Activated T-cell treated with anti-CD3 and anti-CD28 coated beads, Interleukin-2, amount 50 U/mL, for 72 hours (primary cell): Measurements from ENCODE around the gene CREB3L2. TPM values are rescaled to one million over a fixed set of nuclear protein-coding genes. Genes with fewer than 3 reads are reported as not detected.

Experiments used
- ATAC-seq, 2 donors: fragments of 150-1000 bp; cut with Tn5 transposase; replicated peaks in 1 of 2; 2 replicates each; pipeline ENCODE4 v1.10.0; 2021; ENCODE audit warnings: moderate library complexity in 2 of 2, mild to moderate bottlenecking in 1 of 2
- DNase-seq, 2 donors: peaks; one replicate each; pipeline ENCODE4 v3.0.0; 2021 to 2022; ENCODE audit warnings: mixed read lengths in 1 of 2
- H3K27ac Mint-ChIP-seq: one replicate; pipeline ENCODE4 v1.8.0; 2022; ENCODE audit warnings: mild to moderate bottlenecking, moderate library complexity, mixed read lengths
- H3K27me3 Mint-ChIP-seq: one replicate; pipeline ENCODE4 v1.8.0; 2022; ENCODE audit warnings: low read depth, mixed read lengths
- H3K36me3 Mint-ChIP-seq, 2 donors: one replicate each; pipeline ENCODE4 v1.8.0; 2022; ENCODE audit warnings: mixed read lengths in 2 of 2, mild to moderate bottlenecking in 1 of 2; ENCODE audit not compliant: insufficient read depth in 2 of 2
- H3K4me1 Mint-ChIP-seq: one replicate; pipeline ENCODE4 v1.8.0; 2022; ENCODE audit warnings: low read depth, mixed read lengths
- H3K4me3 Mint-ChIP-seq, 2 donors: one replicate each; pipeline ENCODE4 v1.8.0; 2022; ENCODE audit warnings: mild to moderate bottlenecking in 2 of 2, mixed read lengths in 2 of 2, moderate library complexity in 2 of 2
- H3K9me3 Mint-ChIP-seq, 2 donors: one replicate each; pipeline ENCODE4 v1.8.0; 2022; ENCODE audit warnings: mixed read lengths in 2 of 2
- total RNA-seq, 2 donors: library from RNA; stranded (reverse); gene quantifications; one replicate each; pipeline ENCODE4 v1.2.3, GENCODE V29; 2022

Gene CREB3L2
- total RNA-seq, 2 donors from 2014 or later = 49.4 to 55.1 TPM

DNA sequence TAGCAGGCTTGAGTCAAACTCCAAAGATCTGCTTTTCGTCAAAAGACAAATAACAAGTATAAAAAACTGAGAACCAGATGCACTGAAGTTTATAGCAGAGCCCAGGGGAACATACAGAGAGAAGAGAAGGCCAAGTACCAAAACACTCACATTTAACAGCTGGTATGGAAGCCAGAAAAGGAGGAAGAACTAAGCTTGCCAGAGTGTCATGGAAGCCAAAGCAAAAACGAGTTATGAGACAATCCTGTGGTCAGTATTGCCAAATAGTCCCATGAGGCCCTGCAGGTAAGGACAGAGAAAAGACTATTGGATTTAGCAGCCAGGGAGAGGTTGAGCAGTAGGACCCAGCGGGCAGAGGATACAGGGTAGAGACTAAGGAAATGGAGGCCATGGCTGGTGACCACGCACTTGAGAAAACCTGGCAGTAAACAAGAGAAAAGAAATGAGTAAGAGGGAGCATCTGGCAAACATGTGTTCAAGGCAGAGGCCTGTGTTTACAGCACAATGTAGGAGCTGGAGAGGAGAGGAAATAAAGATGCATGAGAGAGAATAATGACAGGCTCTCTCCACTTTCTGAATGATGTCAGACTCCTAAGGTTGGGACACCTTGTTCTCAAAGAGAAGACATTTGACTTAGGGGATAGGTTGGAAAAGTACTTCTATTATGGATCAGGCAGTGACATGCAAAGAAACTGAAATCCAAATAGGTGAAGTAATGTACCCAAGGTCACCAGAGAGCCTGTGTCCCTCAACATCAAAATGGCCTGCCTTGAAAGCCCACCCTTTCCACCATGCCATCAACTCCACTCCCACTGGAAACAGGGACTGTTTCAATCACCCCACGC lies 9.1 kb downstream of the CREB3L2 start:
- no peaks in the 10 kb centered on the region for H3K9me3 Mint-ChIP-seq
- H3K36me3 Mint-ChIP-seq = peaks cover 0 to 3% of the 10 kb centered on the region in 2 donors
- peak overlapping the region in 1 of 2 donors; percentile 38 for H3K4me3 Mint-ChIP-seq
- no peaks in the 10 kb centered on the region for H3K27me3 Mint-ChIP-seq
- peak; percentile 37 to 45 for DNase-seq
- peak overlapping the region; percentile 4 for H3K27ac Mint-ChIP-seq
- ATAC-seq = peak; percentile 88 to 96
- H3K4me1 Mint-ChIP-seq = peaks cover 38% of the 10 kb centered on the region

- no peaks in the 10 kb centered on the region for H3K9me3 Mint-ChIP-seq
- H3K4me1 Mint-ChIP-seq = peaks cover 35% of the 10 kb centered on the region
- peak overlapping the region in 1 of 2 donors; percentile 38 for H3K4me3 Mint-ChIP-seq
- ATAC-seq = no peak
- no peak for DNase-seq
- no peaks in the 10 kb centered on the region for H3K27me3 Mint-ChIP-seq
- peak overlapping the region; percentile 4 for H3K27ac Mint-ChIP-seq
- peaks cover 0 to 3% of the 10 kb centered on the region in 2 donors for H3K36me3 Mint-ChIP-seq
These were observed 9.8 kb downstream of the CREB3L2 start for GRCh38 chr7:137992104-137992549.

DNA sequence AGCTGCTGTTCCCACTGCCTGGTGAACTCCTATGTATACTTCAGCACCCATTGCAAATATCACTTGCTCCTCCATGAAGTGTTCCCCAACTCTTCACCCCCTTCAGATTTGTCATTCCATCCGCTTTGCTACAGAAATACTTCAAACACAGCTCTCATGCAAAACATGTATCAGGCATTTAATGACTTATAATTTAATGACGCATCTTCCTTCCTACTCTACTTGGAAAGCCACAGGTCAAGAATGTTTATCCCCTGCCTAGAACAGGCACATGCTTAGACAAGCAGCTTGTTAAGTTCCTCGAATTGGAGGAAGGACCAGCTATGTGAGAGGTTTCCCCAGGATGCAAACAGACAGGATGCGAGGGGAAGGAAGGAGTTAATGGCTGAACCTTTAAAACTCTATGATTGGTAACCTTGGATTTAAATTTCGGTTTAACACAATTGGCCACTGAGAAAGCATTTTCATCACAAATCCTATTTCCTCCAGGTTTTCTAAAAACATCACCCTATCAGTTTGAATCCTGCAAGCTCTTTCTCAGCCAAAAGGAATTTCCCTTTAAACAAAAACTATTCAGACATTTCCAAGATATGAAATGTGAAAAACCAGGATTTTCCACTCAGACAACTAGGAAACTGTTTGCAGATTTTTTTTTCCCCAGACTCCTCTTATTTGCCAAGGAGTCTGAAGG lies 11.5 kb downstream of the CREB3L2 start:
- ATAC-seq (no peak), DNase-seq (no peak)
- H3K27me3 Mint-ChIP-seq = no peaks in the 10 kb centered on the region
- peaks cover 29% of the 10 kb centered on the region for H3K4me1 Mint-ChIP-seq
- H3K4me3 Mint-ChIP-seq = no peak overlapping the region
- no peak overlapping the region for H3K27ac Mint-ChIP-seq
- H3K36me3 Mint-ChIP-seq = no peaks in the 10 kb centered on the region
- H3K9me3 Mint-ChIP-seq = no peaks in the 10 kb centered on the region

- no peaks in the 10 kb centered on the region for H3K9me3 Mint-ChIP-seq
- peaks cover 29% of the 10 kb centered on the region for H3K4me1 Mint-ChIP-seq
- ATAC-seq (no peak), DNase-seq (no peak)
- peaks cover 0 to 4% of the 10 kb centered on the region in 2 donors for H3K36me3 Mint-ChIP-seq
- H3K4me3 Mint-ChIP-seq = no peak overlapping the region
- no peaks in the 10 kb centered on the region for H3K27me3 Mint-ChIP-seq
- no peak overlapping the region for H3K27ac Mint-ChIP-seq
These were observed 12.3 kb downstream of the CREB3L2 start for GRCh38 chr7:137989590-137989989.

DNA sequence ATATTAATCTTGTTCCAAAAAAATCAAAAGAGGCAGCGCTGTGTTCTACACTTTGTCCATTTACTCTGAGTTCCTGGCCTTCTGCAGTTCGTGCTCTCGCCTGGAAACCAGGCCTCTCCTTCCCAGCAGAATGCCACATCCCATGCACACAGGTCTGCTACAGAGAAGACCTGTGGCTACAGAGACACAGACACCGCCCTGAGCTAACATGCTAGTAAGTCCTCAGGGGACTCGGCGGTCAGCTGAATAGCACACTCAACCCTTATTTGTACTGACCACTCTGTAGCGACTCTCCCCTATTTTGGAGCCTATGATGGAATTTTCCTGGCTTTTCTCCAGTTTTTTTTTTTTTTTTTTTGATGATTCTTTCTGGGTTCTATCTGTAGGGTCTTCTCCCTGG lies 12.8 kb downstream of the CREB3L2 start:
- H3K27ac Mint-ChIP-seq = no peak overlapping the region
- H3K4me3 Mint-ChIP-seq = no peak overlapping the region
- H3K36me3 Mint-ChIP-seq = peaks cover 0 to 8% of the 10 kb centered on the region in 2 donors
- DNase-seq (no peak), ATAC-seq (no peak)
- peaks cover 29% of the 10 kb centered on the region for H3K4me1 Mint-ChIP-seq
- H3K27me3 Mint-ChIP-seq = no peaks in the 10 kb centered on the region
- H3K9me3 Mint-ChIP-seq = no peaks in the 10 kb centered on the region

DNA sequence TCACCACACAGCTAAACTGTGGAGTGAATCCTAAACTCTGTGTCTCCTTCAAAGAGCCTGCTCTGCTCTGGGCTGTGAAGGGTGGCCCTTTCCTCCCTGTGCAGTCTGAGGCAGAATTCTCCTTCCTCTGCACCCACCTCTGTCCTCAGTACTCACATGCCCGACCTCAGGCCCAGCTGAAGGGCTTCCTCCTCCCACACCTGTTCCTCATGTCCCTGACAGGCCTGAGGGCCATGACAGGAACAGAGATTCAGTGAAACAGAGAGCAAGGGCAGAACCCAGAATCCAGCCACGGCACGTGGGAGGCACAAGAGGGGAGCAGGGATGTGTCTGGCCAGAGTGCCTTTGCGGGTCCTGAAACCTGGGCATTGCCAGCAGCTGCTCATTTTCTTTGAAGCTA lies 13.9 kb downstream of the CREB3L2 start:
- peaks cover 0 to 1% of the 10 kb centered on the region in 2 donors for H3K9me3 Mint-ChIP-seq
- no peaks in the 10 kb centered on the region for H3K27me3 Mint-ChIP-seq
- H3K27ac Mint-ChIP-seq = no peak overlapping the region
- H3K4me3 Mint-ChIP-seq = no peak overlapping the region
- peaks cover 18% of the 10 kb centered on the region for H3K4me1 Mint-ChIP-seq
- H3K36me3 Mint-ChIP-seq = peaks cover 0 to 12% of the 10 kb centered on the region in 2 donors
- DNase-seq = no peak
- no peak for ATAC-seq

DNA sequence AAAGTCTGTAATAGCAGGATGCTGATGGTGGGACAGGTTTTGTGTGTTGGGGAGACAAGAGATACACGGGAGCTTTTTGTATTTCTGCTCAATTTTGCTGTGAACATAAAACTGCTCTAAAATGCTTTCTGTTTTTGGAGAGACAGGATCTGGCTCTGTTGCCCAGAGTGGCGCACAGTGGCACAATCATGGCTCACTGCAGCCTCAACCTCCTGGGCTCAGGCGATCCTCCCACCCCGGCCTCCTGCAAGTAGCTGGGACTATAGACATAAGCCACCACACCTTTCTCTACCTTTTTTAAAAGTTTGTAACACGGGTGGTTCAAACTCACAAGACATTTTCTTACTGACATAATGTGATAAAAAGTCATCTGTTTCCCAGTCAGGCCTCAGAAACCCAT lies 14.3 kb downstream of the CREB3L2 start:
- H3K4me3 Mint-ChIP-seq = no peak overlapping the region
- H3K4me1 Mint-ChIP-seq = peaks cover 14% of the 10 kb centered on the region
- H3K36me3 Mint-ChIP-seq = peaks cover 2 to 16% of the 10 kb centered on the region in 2 donors
- H3K9me3 Mint-ChIP-seq = peaks cover 2 to 5% of the 10 kb centered on the region in 2 donors
- no peak overlapping the region for H3K27ac Mint-ChIP-seq
- no peaks in the 10 kb centered on the region for H3K27me3 Mint-ChIP-seq
- DNase-seq (no peak), ATAC-seq (no peak)

GRCh38 chr7:137987018-137987349 lies 14.9 kb downstream of the CREB3L2 start:
- peaks cover 5 to 19% of the 10 kb centered on the region in 2 donors for H3K36me3 Mint-ChIP-seq
- peaks cover 8% of the 10 kb centered on the region for H3K4me1 Mint-ChIP-seq
- peaks cover 2 to 5% of the 10 kb centered on the region in 2 donors for H3K9me3 Mint-ChIP-seq
- no peak overlapping the region for H3K27ac Mint-ChIP-seq
- H3K27me3 Mint-ChIP-seq = no peaks in the 10 kb centered on the region
- ATAC-seq (no peak), DNase-seq (no peak)
- H3K4me3 Mint-ChIP-seq = no peak overlapping the region

GRCh38 chr7:137986252-137987017 lies 15.5 kb downstream of the CREB3L2 start:
- no peak for DNase-seq
- Mint-ChIP-seq H3K27me3 (no peaks in the 10 kb centered on the region), H3K27ac (no peak overlapping the region), H3K4me1 (peaks cover 5% of the 10 kb centered on the region), H3K36me3 (peaks cover 5 to 19% of the 10 kb centered on the region in 2 donors), H3K4me3 (no peak overlapping the region), H3K9me3 (peaks cover 2 to 5% of the 10 kb centered on the region in 2 donors)
- no peak for ATAC-seq

DNA sequence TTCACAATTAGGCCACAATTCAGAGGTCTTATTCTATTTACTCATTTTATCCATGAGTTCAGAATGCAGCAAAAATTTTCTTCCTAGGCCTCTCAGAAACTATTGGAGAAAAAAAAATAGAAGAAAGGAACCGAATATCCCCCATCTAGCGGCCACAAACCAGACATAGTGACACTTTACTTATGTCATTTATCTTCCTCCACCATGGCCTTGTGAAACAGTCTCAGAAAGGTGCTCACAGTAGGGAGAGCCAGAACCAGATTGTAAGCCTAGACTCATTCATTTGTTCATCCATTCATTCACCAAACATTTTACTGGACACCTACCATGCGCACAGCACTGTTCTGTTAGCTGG lies 16.0 kb downstream of the CREB3L2 start:
- Mint-ChIP-seq H3K27ac (no peak overlapping the region), H3K27me3 (no peaks in the 10 kb centered on the region), H3K4me1 (peaks cover 9% of the 10 kb centered on the region), H3K36me3 (peaks cover 8 to 23% of the 10 kb centered on the region in 2 donors), H3K9me3 (peaks cover 2 to 5% of the 10 kb centered on the region in 2 donors), H3K4me3 (no peak overlapping the region)
- no peak for DNase-seq
- ATAC-seq = no peak

DNA sequence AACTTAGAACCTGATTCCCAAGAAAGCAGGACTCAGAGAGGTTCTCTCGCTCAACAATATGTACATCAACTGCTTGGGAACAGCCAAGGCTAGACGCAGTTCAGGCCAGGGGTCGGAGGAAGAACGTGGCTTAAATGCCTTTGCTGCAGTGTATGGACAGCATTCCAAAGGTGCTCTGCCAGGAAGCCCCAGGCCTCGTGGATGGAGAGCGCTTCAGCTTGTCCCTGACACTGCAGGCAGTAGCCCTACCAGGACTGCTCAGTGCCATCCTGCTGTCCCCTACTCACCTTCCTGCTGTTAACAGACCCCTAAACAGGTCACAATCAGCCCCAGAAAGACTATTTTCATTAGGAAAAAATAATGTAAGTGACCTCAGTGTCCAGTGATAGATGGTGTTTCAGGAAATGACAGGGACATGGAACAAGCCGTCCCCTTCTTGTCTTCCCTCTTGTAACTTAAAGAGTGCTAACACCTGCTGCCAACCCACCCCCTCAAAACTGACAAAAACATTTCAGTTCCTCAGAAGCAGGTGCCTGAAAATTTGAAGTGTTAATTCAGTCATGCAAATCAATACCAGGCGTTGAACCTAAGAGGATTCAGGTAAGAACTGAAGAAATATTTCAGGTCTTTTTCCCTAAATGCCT lies 16.5 kb downstream of the CREB3L2 start:
- DNase-seq = no peak
- Mint-ChIP-seq H3K36me3 (peaks cover 9 to 23% of the 10 kb centered on the region in 2 donors), H3K27ac (no peak overlapping the region), H3K27me3 (no peaks in the 10 kb centered on the region), H3K9me3 (peaks cover 2 to 5% of the 10 kb centered on the region in 2 donors), H3K4me1 (peaks cover 9% of the 10 kb centered on the region), H3K4me3 (no peak overlapping the region)
- ATAC-seq = no peak

- no peak for ATAC-seq
- H3K4me1 Mint-ChIP-seq = peaks cover 9% of the 10 kb centered on the region
- no peak overlapping the region for H3K4me3 Mint-ChIP-seq
- DNase-seq = no peak
- no peaks in the 10 kb centered on the region for H3K27me3 Mint-ChIP-seq
- peaks cover 10 to 23% of the 10 kb centered on the region in 2 donors for H3K36me3 Mint-ChIP-seq
- H3K27ac Mint-ChIP-seq = no peak overlapping the region
- peaks cover 2 to 5% of the 10 kb centered on the region in 2 donors for H3K9me3 Mint-ChIP-seq
These were observed 17.5 kb downstream of the CREB3L2 start for GRCh38 chr7:137984181-137985041.
